Endodermal cell (in vitro differentiated cells): ENCODE measurements around the gene MIF. TPM values are rescaled to one million over a fixed set of nuclear protein-coding genes. Genes with fewer than 3 reads are reported as not detected.
"Not testable (repeated sequence)": the region's sequence is repeated elsewhere in the genome, so short reads cannot be mapped to it uniquely, and the experiment has no call there.

Experiments
- DNase-seq: peaks from one replicate; pipeline ENCODE4 v3.0.0-alpha.2; 2017
- H3K27ac ChIP-seq: 2 replicates; pipeline ENCODE4 v1.5.1; 2013; ENCODE audit warnings: mild to moderate bottlenecking, low read depth, low read length, moderate library complexity
- H3K27me3 ChIP-seq: 2 replicates; pipeline ENCODE4 v1.6.1; 2013; ENCODE audit warnings: mild to moderate bottlenecking, low read length, moderate library complexity; ENCODE audit not compliant: insufficient read depth, control insufficient read depth, poor library complexity, severe bottlenecking
- H3K36me3 ChIP-seq: 2 replicates; pipeline ENCODE4 v1.7.0; 2013; ENCODE audit warnings: mild to moderate bottlenecking, low read length, moderate library complexity; ENCODE audit not compliant: control insufficient read depth, insufficient read depth
- H3K4me1 ChIP-seq: one replicate; pipeline ENCODE4 v1.7.0; 2013; ENCODE audit warnings: low read length; ENCODE audit not compliant: control insufficient read depth, insufficient read depth
- H3K4me3 ChIP-seq: 2 replicates; pipeline ENCODE4 v1.5.1; 2013; ENCODE audit warnings: mild to moderate bottlenecking, low read length, moderate library complexity
- H3K9ac ChIP-seq: 2 replicates; pipeline ENCODE4 v1.6.1; 2013; ENCODE audit warnings: mild to moderate bottlenecking, low read length, moderate library complexity; ENCODE audit not compliant: poor library complexity, severe bottlenecking; ENCODE audit errors: extremely low read depth
- H3K9me3 ChIP-seq: 2 replicates; pipeline ENCODE4 v1.6.1; 2013; ENCODE audit warnings: mild to moderate bottlenecking, low read length, moderate library complexity; ENCODE audit not compliant: control insufficient read depth
- H3K27ac Mint-ChIP-seq: 2 replicates; pipeline ENCODE4 v1.8.0; 2020; ENCODE audit warnings: mixed read lengths
- H3K27me3 Mint-ChIP-seq: 2 replicates; pipeline ENCODE4 v1.8.0; 2021; ENCODE audit warnings: mild to moderate bottlenecking, mixed read lengths; ENCODE audit not compliant: insufficient read depth
- H3K36me3 Mint-ChIP-seq: 2 replicates; pipeline ENCODE4 v1.8.0; 2020; ENCODE audit warnings: low read depth, mixed read lengths
- H3K4me1 Mint-ChIP-seq: 2 replicates; pipeline ENCODE4 v1.8.0; 2020; ENCODE audit warnings: mixed read lengths
- H3K4me3 Mint-ChIP-seq: 2 replicates; pipeline ENCODE4 v1.8.0; 2020; ENCODE audit warnings: mild to moderate bottlenecking, moderate library complexity, mixed read lengths
- H3K9me3 Mint-ChIP-seq: 2 replicates; pipeline ENCODE4 v1.8.0; 2020; ENCODE audit warnings: mild to moderate bottlenecking, mixed read lengths
- WGBS, 2 experiments: methylation state at CpG; one replicate each; pipeline versions ENCODE4 v1.1.5 to v1.1.7; 2013; ENCODE audit warnings: missing lambda C conversion rate in 2 of 2, mixed read lengths in 1 of 2; ENCODE audit not compliant: insufficient coverage in 1 of 2, insufficient read length in 1 of 2; 5-methylcytosine and 5-hydroxymethylcytosine counted together
- total RNA-seq, 2 donors: library from RNA; stranded (reverse); fragmentation: NEBNext Ultra II Directional in 1 of 2; extraction: Animal tissue kit (Norgen Biotek cat#: 25700) in 1 of 2; gene quantifications; 2 replicates in 1 of 2; 3 replicates in 1 of 2; pipeline ENCODE4 v1.2.1, GENCODE V29; 2021
- TF ChIP-seq, protein P1 (sequence below): fragments of 200-600 bp; sonication (generic); conservative IDR thresholded peaks from 2 replicates; pipeline ENCODE4 v1.5.0; 2021; ENCODE audit warnings: antibody characterized with exemption, mild to moderate bottlenecking

Gene MIF
- total RNA-seq, 2 donors from 2014 or later, result 722 to 753 TPM

DNA sequence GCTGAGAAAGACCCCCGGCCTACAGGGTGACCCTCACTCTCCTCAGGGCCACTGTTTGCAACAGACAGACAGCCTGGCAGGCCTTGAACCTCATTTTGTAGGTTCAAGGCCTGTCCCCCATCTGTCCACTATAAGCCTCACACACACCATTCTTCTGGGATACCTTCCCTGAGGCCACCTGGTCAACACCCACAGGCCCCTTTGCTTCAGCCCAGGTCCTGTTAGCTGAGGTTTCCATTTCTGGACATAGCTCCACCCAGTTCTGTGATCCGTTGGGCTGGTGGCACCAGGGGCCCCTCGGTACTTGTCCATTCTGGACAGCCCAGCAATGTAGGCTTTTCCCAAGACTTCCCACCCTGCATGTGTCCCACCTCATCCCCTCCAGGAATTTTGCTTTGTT is 3.1 kb downstream of the MIF start:
- TF ChIP-seq, protein P1, sequence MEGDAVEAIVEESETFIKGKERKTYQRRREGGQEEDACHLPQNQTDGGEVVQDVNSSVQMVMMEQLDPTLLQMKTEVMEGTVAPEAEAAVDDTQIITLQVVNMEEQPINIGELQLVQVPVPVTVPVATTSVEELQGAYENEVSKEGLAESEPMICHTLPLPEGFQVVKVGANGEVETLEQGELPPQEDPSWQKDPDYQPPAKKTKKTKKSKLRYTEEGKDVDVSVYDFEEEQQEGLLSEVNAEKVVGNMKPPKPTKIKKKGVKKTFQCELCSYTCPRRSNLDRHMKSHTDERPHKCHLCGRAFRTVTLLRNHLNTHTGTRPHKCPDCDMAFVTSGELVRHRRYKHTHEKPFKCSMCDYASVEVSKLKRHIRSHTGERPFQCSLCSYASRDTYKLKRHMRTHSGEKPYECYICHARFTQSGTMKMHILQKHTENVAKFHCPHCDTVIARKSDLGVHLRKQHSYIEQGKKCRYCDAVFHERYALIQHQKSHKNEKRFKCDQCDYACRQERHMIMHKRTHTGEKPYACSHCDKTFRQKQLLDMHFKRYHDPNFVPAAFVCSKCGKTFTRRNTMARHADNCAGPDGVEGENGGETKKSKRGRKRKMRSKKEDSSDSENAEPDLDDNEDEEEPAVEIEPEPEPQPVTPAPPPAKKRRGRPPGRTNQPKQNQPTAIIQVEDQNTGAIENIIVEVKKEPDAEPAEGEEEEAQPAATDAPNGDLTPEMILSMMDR, result no peak
- peaks cover 2% of the 10 kb centered on the region for H3K27me3 Mint-ChIP-seq
- H3K4me1 ChIP-seq, result no peaks in the 10 kb centered on the region

DNA sequence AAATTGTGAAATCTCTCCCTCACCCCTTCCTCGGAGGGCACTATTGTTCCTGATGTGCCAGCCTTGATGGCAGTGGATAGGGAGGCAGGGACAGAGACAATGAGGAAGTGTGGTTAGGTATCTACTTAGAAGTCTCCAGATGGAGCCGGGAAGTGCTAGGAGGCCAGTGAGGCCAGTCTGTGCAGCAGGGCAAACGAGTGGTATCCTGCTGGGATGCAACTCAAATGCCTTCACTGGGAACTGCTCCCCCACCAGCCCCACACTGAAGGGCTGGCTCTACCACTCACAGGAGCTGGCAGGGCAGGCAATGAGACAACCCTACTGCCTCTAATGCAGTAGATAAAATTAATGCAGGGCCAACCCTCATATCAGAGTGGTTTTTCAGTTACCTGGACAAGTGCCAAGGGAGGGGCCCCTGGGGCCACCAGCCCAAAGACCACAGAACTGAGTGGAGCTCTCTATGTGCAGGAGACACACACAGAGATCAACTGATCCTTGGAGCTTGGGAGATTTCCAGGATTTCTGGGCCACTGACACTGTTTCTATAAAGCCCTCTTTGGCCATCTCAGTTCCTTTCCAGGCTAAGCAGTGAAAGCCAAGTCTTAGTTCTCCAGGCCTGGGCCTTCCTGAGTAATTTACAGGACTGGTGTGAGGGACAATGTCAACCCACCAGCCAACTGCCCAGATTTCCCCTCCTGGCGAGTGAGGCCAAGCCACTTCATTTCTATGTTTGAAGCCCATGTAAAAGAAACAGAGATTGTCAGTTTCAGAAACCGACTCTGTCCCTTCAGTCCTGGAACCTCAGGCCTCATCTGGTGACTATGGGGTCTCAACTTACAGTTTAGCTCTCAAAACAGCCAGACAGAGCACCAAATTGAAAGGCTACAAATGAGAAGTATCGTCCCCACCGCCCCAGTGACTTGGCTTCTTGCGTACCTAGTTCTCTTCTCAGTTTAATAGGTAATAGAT is 4.1 kb downstream of the MIF start:
- H3K4me3 Mint-ChIP-seq, result no peak overlapping the region

More for the DNA sequence above, 3.1 kb downstream of the MIF start:
- H3K9me3 Mint-ChIP-seq, result peaks cover 28% of the 10 kb centered on the region
- 97 to 100% methylated on average over 3 of the region's 3 CpGs for WGBS, 2 experiments
- Histone ChIP-seq H3K4me3 (no peak overlapping the region), H3K27ac (no peak overlapping the region), H3K36me3 (peaks cover 25% of the 10 kb centered on the region), H3K9ac (no peak overlapping the region), H3K27me3 (no peaks in the 10 kb centered on the region), H3K9me3 (peaks cover 32% of the 10 kb centered on the region)
- H3K4me3 Mint-ChIP-seq, result peak overlapping the region; percentile 84
- peaks cover 13% of the 10 kb centered on the region for H3K4me1 Mint-ChIP-seq
- no peak for DNase-seq
- peaks cover 62% of the 10 kb centered on the region for H3K36me3 Mint-ChIP-seq
- H3K27ac Mint-ChIP-seq, result no peak overlapping the region

DNA sequence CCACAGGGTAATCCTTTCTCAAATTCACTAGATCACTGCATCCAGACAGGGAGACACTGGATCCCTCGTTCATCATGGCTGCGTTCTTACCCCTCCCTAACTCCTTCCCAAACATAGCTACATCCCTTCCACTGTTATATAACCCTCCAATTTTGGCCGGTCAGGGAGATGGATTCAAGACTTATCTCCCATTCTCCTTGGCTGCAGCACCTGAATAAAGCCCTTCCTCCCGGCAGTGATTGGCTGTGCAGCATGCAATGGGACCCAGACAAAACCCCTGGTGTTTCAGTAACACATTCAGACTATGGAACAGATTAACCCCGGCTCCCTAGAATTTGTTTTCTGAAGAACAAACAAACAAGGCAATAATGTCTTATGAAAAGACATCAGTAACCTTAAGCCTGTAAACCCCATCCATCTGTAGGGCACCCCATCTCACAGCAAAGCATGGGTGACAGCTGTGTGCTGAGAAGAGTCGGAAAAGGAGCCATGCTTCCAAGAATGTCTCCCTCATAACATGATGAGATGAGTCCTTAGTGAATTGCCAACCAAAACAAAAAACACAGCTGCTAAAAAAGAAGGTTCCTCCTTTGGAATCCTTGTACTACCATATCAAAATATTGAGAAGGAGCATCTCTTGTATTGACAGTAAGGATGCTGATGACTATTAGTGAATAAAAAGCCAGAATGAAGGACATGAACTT is 5.0 kb downstream of the MIF start:
- no peak overlapping the region for H3K4me3 ChIP-seq
- no peak overlapping the region for H3K27ac ChIP-seq
- TF ChIP-seq, protein P1, result no peak
- no peak overlapping the region for H3K9ac ChIP-seq
- DNase-seq, result no peak
- WGBS, 2 experiments, result 91 to 93% methylated on average over 5 to 6 of the region's 6 CpGs
- peaks cover 7% of the 10 kb centered on the region for H3K4me1 Mint-ChIP-seq
- no peak overlapping the region for H3K27ac Mint-ChIP-seq
- H3K4me1 ChIP-seq, result no peaks in the 10 kb centered on the region
- H3K9me3 ChIP-seq, result peaks cover 30% of the 10 kb centered on the region
- H3K36me3 Mint-ChIP-seq, result peaks cover 62% of the 10 kb centered on the region
- H3K27me3 Mint-ChIP-seq, result no peaks in the 10 kb centered on the region
- no peaks in the 10 kb centered on the region for H3K27me3 ChIP-seq
- peaks cover 25% of the 10 kb centered on the region for H3K36me3 ChIP-seq
- H3K9me3 Mint-ChIP-seq, result peaks cover 23% of the 10 kb centered on the region
- no peak overlapping the region for H3K4me3 Mint-ChIP-seq

More for the DNA sequence above, 4.1 kb downstream of the MIF start:
- no peak for DNase-seq
- Mint-ChIP-seq H3K27ac (peak overlapping the region; percentile 39), H3K4me1 (peaks cover 13% of the 10 kb centered on the region), H3K36me3 (peaks cover 62% of the 10 kb centered on the region), H3K27me3 (no peaks in the 10 kb centered on the region), H3K9me3 (peaks cover 23% of the 10 kb centered on the region)
- Histone ChIP-seq H3K27me3 (no peaks in the 10 kb centered on the region), H3K27ac (no peak overlapping the region), H3K4me3 (no peak overlapping the region), H3K36me3 (peaks cover 25% of the 10 kb centered on the region), H3K9ac (no peak overlapping the region), H3K9me3 (peaks cover 30% of the 10 kb centered on the region), H3K4me1 (no peaks in the 10 kb centered on the region)
- TF ChIP-seq, protein P1, result no peak
- WGBS, 2 experiments, result 82 to 100% methylated on average over 2 to 8 of the region's 8 CpGs

DNA sequence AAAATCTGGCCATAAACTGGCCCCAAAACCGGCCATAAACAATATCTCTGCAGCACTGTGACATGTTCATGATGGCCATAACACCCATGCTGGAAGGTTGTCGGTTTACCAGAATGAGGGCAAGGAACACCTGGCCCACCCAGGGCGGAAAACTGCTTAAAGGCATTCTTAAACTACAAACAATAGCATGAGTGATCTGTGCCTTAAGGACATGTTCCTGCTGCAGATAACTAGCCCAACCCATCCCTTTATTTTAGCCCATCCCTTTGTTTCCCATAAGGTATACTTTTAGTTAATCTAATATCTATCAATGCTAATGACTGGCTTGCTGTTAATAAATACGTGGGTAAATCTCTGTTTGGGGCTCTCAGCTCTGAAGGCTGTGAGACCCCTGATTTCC is 6.0 kb downstream of the MIF start:
- H3K27ac Mint-ChIP-seq, H3K27ac ChIP-seq, H3K4me3 Mint-ChIP-seq, DNase-seq, H3K4me3 ChIP-seq, H3K4me1 ChIP-seq, H3K4me1 Mint-ChIP-seq, H3K9ac ChIP-seq, H3K27me3 ChIP-seq, H3K27me3 Mint-ChIP-seq: not testable (repeated sequence)
- Mint-ChIP-seq H3K9me3 (peaks cover 23% of the 10 kb centered on the region), H3K36me3 (peaks cover 59% of the 10 kb centered on the region)
- 88 to 94% methylated on average over 3 of the region's 4 CpGs for WGBS, 2 experiments
- peaks cover 25% of the 10 kb centered on the region for H3K36me3 ChIP-seq
- H3K9me3 ChIP-seq, result peaks cover 30% of the 10 kb centered on the region
